ENCODE measurements around the gene CBX1.

CBX1 gene

GRCh38 chr17:48024149-48025039 is 76.9 kb downstream of the CBX1 start:
- DNase-seq, result peak; percentile 65

DNA sequence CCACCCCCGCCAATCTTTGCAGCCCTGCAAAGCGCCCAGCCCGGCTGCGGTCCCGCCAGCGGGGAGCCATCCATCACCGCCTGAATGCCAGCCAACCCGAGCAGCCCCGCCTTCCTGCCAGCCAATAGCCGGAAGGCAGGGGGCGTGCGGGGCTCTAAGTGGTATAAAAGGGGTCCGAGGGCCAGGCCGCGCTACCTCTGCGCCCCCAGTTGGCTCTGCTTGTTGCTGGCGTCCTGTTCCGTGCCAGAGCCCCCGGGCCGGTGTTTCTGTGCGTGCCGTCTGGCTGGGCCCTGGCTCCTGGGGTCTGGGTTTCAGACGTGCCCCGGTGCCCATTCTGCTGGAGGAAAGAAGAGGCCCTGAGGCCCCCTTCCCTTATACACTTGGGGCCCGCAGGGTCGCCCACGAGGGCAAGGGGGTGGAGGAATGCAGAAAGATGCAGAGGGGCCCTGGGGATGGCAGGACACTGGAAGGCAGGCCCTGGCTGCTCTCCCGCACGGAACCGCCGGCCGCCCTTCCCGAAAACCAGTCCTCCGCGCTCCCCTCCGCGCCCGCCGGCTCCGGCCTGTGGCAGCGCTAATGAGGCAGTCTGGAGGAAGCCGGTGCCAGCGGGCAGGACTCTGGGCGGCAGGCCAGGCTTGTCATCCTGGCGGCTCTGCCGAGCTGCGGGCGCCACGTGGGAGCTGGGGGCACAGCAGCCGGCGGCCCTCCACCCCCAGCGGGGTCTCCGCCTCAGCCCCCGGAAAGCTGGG is 77.7 kb downstream of the CBX1 start:
- peak; percentile 76 for DNase-seq

- no peak for DNase-seq
Observed at GRCh38 chr17:48022901-48023300, 78.4 kb downstream of the CBX1 start.

DNA sequence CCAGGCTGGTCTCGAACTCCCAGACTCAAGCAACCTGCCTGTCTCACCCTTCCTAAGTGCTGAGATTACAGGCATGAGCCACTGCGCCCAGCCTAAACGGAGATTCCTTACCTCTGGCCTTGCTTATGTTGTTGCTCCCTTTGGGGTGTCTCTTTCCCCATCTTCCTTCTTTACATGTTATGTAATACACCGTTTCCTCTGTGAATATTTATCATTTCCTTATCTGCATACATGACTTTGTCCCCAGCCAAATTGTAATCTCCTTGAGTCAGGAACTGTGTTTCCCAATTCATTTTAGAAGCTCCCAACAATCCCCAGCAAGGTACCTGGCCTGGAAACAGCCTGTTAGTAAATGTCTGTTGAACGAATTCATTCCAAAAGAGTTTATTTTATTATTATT is 79.3 kb downstream of the CBX1 start:
- no peak for DNase-seq
